AG10803 (cell line): Measurements from ENCODE around the gene ZNF814.
"Not testable (repeated sequence)": the region's sequence is repeated elsewhere in the genome, so short reads cannot be mapped to it uniquely, and the experiment has no call there.

Experiments
- DNase-seq: peaks from one replicate; pipeline ENCODE4 v3.0.0; 2010; ENCODE audit warnings: low read depth
- H3K4me3 ChIP-seq: 2 replicates; pipeline ENCODE4 v1.5.1; 2011; ENCODE audit warnings: mild to moderate bottlenecking, low read length, control low read depth
- TF ChIP-seq, protein P1 (sequence below): conservative IDR thresholded peaks from 2 replicates; pipeline ENCODE4 v1.5.1; 2011; ENCODE audit warnings: mild to moderate bottlenecking, low read length, control low read depth, inconsistent platforms

ZNF814 gene

DNA sequence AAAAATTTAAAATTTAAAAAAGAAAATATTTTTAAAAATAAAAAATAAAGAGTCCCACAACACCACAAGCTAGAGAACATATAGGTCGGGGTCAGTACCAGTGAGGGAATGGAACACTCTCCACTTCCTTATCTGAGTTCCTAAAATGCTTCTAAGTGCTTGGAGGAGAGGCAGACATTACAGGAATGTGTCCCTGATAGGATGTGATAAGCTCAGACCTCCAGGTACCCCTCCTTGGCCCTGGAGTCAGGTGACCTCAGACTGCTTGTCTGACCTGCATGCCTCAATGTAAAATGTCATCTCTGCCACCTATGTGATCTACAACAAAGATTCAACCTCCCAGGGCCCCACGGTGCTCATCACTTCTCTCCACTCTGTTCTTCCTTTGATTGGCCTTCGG lies 2.8 kb downstream of the ZNF814 start:
- no peak for DNase-seq
- TF ChIP-seq, protein P1, sequence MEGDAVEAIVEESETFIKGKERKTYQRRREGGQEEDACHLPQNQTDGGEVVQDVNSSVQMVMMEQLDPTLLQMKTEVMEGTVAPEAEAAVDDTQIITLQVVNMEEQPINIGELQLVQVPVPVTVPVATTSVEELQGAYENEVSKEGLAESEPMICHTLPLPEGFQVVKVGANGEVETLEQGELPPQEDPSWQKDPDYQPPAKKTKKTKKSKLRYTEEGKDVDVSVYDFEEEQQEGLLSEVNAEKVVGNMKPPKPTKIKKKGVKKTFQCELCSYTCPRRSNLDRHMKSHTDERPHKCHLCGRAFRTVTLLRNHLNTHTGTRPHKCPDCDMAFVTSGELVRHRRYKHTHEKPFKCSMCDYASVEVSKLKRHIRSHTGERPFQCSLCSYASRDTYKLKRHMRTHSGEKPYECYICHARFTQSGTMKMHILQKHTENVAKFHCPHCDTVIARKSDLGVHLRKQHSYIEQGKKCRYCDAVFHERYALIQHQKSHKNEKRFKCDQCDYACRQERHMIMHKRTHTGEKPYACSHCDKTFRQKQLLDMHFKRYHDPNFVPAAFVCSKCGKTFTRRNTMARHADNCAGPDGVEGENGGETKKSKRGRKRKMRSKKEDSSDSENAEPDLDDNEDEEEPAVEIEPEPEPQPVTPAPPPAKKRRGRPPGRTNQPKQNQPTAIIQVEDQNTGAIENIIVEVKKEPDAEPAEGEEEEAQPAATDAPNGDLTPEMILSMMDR = no peak
- no peak overlapping the region for H3K4me3 ChIP-seq

DNA sequence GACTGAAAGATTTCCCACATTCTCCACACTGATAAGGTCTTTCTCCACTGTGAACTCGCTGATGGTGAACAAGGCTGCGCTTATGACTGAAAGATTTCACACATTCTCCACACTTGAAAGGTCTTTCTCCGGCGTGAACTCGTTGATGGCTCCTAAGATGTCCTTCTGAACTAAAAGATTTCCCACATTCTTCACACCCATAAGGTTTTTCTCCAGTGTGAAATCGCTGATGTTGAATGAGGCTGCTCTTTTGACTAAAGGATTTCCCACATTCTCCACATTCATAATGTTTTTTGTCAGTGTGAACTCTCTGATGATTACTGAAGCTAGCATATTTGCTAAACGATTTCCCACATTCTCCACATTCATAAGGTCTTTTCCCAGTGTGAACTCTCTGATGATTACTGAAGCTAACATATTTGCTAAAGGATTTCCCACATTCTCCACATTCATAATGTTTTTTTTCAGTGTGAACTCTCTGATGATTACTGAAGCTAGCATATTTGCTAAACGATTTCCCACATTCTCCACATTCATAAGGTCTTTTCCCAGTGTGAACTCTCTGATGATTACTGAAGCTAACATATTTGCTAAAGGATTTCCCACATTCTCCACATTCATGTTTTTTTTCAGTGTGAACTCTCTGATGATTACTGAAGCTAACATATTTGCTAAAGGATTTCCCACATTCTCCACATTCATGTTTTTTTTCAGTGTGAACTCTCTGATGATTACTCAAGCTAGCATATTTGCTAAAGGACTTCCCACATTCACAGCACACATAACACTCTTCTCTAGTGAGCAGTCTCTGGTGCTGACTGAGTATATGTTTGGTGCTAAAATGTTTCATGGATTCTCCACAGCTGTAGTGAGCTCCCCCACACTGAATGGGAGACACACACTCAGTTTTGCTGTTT lies 14.7 kb downstream of the ZNF814 start:
- not testable (repeated sequence) for H3K4me3 ChIP-seq

DNA sequence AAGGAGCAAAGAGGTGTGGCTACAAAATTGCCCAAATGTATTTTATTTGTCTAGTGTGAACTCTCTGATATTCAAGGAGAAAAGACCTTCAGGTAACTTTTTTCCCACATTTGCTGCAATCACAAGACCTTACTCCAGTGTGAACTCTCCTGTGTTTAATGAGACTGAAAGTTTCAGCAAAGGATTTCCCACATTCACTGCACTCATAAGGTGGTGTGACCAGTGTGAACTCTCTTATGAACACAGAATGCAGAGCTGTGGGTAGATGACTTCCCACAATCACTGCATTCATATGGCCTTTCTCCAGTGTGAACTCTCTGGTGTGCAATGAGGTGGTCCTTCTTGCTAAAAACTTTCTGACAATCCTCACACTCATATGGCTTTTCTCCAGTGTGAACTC lies 16.4 kb downstream of the ZNF814 start:
- DNase-seq = peak; percentile 8
- H3K4me3 ChIP-seq = no peak overlapping the region
- TF ChIP-seq, protein P1 = no peak

More for the DNA sequence above, 14.7 kb downstream of the ZNF814 start:
- DNase-seq = not testable (repeated sequence)

DNA sequence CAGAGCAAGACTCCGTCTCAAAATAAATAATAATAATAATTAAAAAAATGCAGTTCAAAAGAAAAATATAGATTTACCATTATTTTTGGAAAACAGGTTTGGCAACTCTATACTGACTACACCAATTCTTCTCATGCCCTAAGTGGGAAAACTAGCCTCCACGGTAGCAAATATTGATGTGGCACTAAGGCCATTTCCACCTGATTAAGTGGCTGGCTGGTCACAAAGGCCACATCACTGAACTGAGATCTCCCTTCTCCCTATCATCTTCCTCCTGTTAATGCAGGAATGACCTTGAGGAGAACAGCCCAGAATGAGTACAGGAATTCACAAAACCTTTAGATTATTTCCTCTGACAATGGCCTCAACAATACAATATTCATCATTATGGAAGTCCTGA lies 18.6 kb downstream of the ZNF814 start:
- H3K4me3 ChIP-seq = no peak overlapping the region
- TF ChIP-seq, protein P1 = no peak
- DNase-seq = no peak

DNA sequence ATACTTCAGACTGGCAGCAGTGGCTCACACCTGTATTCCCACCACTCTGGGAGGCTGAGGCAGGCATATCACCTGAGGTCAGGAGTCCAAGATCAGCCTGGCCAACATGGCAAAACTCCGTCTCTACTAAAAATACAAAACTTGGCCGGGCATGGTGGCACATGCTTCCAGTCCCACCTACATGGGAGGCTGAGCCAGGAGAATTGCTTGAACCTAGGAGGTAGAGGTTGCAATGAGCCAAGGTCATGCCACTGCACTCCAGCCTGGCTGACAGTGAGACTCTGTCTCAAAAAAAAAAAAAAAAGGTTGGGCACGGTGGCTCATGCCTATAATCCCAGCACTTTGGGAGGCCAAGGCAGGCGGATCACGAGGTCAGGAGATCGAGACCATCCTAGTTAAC lies 19.2 kb downstream of the ZNF814 start:
- not testable (repeated sequence) for H3K4me3 ChIP-seq, DNase-seq

DNA sequence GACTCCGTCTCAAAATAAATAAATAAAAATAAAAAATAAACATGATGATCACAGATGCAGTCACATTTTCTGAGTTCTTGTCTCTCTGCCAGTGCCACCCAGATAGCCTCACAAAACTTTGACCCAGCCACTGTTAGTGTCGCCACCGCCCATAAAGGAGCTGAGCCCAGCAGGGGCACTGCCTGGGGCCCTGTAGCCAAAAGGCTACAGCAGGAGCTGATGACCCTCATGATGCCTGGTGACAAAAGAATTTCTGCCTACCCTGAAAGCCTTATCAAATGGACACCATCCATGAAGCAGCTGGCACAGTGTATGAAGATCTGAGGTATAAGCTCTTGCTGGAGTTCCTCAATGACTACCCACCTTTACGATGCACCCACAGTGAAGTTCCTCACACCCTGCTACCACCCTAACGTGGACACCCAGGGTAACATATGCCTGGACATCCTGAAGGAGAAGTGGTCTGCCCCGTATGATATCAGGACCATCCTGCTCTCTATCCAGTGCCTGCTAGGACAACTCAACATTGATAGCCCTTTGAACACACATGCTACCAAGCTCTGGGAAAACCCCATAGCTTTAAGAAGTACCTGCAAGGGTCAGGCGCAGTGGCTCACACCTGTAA lies 20.9 kb downstream of the ZNF814 start:
- no peak for DNase-seq
- no peak overlapping the region for H3K4me3 ChIP-seq
- TF ChIP-seq, protein P1 = no peak

DNA sequence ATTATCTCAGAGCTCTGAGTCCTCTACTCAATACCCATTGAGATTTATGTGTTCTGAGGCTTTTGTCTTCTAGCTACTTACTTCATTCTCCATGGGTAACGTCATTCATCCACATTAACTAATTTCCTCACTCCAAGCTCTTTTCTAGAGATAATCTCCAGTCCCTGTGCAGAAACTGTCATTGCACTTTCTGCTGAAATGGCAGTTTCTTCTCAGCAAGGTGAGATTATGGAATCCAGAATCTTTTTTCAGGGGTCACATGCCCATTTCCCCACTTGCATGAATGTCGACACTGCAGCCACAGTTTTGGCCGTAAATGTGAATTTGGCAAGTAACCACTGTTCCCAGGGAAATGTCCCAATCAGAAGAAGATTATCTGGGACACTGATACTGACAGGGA lies 26.5 kb downstream of the ZNF814 start:
- DNase-seq, H3K4me3 ChIP-seq: not testable (repeated sequence)

DNA sequence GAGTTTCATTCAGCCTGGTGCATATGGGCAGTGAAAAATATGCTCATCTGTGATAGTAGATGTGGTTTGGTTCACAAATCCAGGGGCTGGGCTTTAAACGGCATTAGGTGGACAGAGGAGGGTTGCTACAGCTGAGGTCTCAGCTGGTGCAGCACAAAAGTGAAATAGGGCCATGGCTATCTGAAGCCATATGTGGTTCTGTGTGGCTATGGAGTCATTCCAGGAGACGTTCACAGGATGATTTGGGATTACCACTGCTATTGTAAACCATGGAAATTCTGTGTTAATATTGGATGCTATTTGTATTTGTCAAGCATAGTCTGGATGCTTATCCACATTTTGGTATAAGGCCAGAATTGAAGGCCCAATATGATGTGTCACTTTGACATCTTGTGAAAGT lies 34.7 kb downstream of the ZNF814 start:
- not testable (repeated sequence) for H3K4me3 ChIP-seq, DNase-seq

DNA sequence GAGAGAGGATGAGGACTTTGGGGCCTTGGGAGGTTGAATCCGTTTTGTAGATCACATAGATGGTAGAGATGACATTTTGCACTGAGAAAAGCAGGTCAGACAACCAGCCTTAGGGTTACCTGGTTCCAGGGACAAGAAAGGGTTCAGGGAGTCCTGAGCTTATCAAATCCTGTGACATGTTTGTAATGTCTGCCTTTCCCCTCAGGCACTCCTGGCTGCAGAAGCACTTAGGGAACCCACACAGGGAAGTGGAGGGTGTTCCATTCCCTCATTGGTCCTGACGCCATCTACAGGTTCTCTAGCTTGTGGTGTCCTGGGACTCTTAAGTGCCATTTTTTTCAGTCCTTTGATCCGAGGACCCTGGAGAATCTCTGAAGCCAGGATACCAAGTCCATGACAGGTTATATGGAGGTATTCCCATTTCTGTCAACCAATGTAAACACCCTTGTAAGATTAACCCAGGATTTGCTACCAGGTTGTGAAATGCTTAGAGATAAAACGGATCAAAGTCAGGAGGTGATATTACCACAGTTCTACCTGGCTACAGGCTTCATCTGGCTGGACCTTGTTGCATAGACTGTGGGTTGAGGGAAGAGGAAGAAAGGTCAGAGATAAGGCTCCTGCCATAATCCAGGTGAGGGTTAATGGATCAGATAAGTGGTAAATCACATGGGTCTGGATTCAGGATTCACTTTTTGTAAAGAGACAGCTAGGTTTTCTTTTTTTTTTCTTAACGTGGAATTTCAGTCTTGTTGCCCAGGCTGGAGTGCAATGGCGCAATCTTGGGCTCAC lies 36.8 kb downstream of the ZNF814 start:
- H3K4me3 ChIP-seq = not testable (repeated sequence)

More for the DNA sequence above, 36.8 kb downstream of the ZNF814 start:
- DNase-seq = not testable (repeated sequence)
